Measurements from ENCODE around the gene NSUN4.
A peak's percentile ranks its signal among the peaks of the same experiment; 100 is the strongest.
"Not testable (repeated sequence)": the region's sequence is repeated elsewhere in the genome, so short reads cannot be mapped to it uniquely, and the experiment has no call there.

Gene NSUN4

DNA sequence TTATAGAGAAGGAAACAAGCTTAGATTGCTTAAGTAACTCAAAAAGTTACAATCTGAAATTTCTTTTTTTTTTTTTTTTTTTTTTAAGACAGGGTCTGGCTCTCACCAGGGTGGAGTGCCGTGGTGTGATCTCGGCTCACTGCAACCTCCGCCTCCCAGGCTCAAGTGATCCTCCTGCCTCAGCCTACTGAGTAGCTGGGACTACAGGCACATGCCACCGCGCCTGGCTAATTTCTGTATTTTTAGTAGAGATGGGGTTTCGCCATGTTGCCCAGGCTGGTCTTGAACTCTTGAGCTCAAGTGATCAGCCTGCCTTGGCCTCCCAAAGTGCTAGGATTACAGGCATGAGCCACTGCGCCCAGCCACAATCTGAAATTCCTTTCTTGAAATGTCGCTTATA lies 27.1 kb downstream of the NSUN4 start:
- not testable (repeated sequence) for DNase-seq (ENCODE audit: low spot score)

DNA sequence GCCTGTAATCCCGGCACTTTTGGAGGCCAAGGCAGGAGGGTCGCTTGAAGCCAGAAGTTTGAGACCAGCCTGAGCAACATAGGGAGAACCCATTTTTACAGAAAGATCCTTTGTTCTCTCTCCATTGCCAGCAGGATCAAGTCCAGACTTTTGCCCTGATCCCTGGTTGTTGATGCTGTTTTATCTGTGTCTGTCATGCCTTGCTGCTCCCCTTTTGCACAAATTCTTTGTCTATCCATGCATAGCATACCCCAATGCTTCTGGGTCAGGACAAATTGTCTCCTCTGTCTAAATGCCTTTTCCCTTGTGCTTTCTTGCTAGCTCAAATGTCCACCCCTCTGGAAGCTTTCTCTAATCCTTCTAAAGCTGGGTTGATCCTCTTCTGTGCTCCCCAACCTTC lies 28.2 kb downstream of the NSUN4 start:
- DNase-seq (ENCODE audit: low spot score) = no peak

DNA sequence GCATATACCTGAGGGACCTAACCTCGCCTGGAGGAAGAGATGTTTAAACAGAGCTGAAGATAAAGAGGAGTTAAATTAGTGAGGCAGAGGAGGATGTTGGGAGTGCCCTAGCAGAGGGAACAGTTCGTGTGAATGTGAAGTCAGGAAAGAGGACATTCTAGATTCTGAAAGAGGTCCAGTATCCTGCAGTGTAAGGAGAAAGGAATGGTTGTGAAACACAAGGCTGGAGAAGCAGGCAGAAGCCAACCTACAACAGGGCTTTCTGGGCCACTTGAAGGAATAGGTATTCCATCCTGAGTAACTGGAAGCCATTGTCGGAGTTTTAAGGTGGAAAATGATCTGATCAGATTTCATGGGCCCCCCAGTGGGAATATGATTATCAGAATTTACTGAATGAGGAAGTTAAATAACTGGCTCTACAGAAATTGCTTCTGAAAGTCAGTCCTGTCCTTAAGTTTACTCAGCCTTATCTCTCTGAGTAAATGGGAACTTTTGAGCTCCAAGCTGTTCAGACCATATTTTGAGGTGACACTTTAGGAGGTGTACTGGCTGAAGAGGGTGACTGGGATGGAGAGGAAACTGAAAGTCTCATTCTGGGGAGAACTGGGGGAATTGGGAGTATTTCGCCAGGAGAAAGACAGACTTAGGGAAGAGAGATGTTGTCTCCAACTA lies 29.1 kb downstream of the NSUN4 start:
- DNase-seq (ENCODE audit: low spot score) = no peak

DNA sequence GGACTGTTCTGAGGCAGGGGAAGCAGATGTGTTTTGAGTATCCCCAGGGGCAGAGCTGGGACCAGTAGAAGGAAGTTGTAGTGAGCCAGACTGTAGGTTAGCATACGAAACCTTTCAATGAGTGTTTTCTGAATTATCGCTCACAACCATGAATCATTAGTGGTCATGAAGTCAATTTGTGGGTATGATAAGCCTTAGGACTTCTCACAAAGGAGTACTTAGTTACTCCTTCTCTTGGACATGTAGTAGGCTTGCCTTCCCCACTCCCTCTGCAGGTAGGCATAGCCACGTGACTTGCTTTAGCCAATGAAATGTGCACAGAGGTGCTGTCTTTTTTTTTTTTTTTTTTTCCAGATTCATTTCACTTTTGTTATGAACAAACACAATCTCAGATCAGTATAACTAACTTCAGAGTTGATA lies 29.6 kb downstream of the NSUN4 start:
- DNase-seq (ENCODE audit: low spot score) = no peak

DNA sequence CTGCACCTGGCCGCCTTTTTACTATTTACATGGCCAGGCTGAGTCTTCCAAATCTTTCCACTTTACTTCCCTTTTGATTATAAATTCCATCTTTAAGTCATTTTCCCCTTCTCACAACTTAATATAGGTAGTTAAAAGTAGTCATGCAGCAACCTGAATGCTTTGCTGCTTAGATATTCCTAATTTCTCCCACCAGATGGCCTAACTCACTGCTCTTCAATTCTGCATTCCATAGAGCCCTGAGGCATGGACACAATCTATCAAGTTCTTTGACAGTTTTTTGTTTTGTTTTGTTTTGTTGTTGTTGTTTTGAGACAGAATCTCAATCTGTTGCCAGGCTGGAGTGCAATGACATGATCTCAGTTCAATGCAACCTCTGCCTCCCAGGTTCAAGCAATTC lies 31.8 kb downstream of the NSUN4 start:
- DNase-seq (ENCODE audit: low spot score) = no peak

DNA sequence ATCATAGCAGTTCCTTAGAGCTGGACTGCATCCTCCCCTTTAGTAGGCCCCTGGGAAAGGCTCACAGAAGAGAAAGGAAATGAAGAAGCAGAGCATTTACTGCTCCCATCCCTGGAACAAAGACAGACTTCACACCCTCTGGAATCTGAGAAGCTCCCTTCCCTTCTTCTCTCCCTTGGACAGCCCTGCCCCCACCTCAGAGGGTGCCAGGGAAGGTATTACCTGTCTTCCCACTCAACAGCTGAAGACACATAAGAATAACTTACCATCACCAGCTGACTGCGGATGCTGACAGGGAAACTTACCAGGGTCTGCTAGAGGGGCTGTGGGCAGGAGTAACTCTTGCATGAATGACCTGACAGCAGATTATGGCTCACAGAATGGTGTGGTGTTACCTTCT lies 39.4 kb downstream of the NSUN4 start:
- no peak for DNase-seq (ENCODE audit: low spot score)

DNA sequence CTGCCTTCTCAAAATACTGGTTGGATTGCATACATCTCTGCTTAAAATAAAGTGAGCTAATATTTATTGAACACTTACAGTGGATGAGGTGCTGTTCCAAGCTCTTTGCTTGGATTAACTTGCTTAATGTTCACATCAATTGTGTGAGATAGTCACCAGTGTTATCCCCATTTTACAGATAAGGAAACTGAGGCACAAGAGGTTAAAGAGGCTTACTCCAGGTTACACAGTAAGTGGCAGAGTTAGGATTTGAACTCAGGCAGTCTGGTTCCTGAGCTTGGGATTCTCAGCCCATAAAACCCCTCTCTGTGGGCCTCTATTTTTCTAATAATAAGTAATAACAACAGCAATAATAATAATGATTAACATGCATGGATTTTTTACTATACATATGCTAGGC lies 39.9 kb downstream of the NSUN4 start:
- DNase-seq (ENCODE audit: low spot score) = no peak

DNA sequence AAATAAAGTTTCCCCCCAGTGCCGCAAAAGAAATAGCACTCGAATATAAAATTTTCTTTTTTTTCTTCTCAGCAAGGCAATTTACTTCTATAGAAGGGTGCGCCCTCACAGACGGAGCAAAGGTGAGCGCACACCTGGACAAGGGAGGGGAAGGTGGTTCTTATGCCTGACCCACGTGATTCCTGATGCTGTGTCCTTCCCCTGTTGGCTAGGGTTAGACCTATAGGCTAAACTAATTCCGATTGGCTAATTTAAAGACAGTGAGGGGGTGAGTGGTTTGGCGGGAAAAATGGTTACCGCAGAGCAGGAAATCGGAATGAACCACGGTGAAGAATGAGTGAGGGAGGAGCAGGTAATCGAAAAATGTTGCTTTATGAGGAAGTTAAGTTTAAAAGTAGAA lies 52.9 kb downstream of the NSUN4 start:
- no peak for DNase-seq (ENCODE audit: low spot score)

DNA sequence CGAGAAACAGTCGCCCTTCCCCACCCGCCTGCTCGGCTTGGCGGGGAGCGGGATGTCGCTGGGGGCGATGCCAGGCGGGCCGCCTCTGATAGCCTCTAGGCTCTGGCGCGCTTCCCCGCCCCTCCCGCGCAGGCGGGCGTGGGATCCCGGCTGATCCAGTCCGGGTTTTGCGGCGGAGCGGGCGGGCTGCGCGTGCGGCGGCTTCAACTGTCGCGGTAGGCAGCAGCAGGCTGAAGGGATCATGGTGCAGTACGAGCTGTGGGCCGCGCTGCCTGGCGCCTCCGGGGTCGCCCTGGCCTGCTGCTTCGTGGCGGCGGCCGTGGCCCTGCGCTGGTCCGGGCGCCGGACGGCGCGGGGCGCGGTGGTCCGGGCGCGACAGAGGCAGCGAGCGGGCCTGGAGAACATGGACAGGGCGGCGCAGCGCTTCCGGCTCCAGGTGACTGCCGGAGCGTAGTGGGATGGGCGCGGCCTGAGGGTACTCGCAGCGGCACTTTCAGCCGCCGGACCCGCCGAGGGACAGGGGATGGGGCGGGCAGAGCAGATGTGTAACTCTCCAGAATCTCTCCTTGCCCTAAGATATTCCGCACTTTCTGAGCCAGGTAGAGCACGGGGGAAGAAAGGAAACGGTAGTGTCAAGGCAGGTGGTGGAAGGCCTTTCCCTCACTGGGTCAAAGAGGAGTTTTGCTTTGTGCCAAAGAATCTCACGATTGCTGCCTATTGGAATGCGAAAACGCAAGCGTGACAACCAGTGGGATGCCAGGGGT lies 53.7 kb downstream of the NSUN4 start, which contains the start of gene FAAH:
Gene FAAH, plus strand, starts transcription at position 210 of the 764 bp plus-strand sequence. Its CDS starts 32 bp downstream, at position 242.
- peak; percentile 31 for DNase-seq (ENCODE audit: low spot score)

DNA sequence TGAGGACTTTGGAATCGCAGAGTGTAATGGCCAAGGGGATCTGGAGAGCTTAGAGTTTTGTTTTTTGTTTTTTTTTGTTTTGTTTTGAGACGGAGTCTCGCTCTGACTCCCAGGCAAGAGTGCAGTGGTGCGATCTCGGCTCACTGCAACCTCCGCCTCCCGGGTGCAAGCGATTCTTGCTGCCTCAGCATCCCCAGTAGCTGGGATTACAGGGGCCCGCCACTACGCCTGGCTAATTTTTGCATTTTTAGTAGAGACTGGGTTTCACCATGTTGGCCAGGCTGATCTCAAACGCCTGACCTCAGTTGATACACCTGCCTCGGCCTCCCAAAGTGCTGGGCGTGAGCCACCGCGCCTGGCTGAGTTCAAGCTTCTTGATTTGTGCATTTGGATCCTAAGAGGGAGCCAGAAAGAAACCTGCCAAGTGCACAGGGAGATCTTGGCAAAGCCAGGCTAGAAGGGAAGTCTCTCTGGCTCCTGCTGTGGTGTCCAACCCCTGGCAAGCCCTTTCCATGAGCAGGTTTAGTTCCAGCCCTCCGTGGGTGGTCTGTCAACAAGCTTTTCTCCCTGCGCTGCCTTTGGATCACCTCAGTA lies 54.4 kb downstream of the NSUN4 start:
- no peak for DNase-seq (ENCODE audit: low spot score)

DNA sequence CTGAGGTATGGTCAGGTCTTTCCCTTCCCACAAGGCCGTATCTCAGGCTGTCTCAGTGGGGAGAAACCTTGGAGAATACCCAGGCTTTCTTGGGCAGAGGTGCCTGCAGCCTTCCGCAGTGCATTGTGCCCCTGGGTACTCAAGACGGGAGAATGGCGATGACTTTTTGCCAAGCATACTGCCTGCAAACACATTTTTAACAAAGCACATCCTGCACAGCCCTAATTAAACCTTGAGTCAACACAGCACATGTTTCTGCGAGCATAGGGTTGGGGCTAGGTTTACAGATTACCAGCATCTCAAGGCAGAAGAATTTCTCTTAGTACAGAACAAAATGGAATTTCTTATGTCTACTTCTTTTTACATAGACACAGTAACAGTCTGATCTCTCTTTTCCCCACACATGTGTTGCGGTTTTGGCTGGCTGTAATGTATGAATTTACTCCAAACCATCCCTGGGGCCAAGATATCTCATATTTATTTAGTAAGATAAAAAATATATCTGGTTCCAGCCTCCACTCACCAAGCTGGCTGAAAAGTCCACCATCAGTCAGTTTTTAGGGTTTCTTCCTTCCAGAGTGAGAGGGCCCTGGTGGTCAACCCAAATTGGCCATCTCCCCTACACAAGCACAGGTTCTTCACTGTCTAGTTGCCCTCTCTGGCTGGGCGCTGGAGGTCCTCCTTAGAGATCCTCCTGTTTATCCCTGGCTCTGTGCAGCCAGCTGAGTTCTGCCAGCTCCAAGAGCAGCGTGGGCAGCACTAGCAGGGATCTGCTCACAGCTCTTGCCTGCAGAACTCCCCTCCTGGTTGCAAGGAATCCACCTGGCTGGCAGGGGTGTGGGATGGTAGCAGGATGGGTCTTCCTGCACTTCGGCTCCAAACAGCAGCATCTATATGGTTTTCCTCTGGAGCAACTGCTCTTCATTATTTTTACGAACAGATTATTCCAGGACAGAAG lies 56.1 kb downstream of the NSUN4 start:
- no peak for DNase-seq (ENCODE audit: low spot score)

DNA sequence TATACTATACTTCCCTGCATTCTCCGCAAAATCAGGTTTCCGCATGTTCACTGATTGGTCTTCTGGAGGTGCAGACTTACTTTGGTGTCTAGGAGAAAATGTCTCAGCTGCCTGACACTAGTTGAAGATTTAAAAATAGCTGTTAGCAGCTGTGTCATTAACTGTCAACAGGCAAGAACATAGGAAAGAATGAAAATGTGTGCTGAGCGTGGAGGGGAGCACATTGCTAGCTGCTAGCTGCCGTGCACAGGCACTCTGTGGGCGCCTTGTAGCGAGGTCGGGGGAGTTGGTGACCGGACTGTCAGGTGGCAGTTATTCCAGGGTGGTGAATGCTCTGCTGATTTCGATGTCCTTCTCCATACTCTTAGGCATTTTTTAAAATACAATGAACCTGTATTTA lies 58.7 kb downstream of the NSUN4 start:
- DNase-seq (ENCODE audit: low spot score) = no peak

DNA sequence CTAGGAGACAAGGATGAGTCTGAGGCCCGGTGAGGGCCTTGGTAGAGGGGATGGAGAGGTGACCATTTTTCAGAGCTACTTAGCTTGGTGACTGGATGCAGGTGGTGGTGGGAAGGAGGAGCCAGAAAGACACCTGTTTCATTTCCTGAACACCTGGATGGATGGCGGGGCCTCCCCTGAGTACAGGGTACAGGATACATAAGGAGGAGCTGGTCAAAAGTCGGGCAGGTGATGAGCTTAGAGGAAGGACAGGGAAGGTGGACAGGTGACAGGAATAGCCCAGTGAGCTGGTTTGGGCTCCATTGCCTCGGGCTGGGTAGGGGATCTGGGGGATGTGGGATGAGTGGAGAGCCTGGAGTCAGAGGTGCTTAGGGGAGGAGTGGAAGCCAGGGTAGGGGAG lies 59.8 kb downstream of the NSUN4 start:
- no peak for DNase-seq (ENCODE audit: low spot score)

DNA sequence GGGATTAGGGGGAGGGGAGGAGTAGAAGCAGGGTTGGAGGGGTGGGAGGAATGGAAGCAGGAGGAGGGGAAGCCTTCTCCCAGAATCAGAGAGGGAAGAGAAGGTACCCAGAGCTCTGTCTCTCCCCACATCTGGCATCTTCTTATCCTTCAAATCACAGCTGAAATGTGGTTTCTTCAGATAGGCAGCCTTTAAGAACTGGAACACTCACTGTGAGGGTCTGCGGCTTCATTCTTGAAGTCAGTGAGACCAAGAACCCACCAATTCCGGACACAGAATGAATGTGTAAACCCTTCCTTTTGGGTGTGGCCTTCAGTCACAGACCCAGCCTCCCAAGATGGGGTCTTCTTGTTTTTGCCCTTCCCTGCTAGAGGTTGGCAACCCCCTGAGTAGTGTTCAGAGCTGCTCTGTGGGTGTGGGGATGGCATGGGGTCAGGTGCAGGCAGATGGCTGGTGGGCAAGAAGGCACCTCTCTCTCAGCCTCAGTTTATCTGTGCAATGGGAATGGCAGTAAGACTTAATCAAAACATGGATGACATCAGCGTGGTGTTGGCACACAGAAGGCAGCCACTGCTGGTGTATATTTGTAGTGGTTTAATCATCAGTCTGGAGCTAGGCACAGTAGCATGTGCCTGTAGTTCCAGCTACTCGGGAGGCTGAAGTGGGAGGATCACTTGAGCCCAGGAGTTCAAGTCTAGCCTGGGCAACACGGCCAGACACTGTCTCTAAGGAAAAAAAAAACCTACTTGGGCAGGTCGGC lies 60.7 kb downstream of the NSUN4 start:
- DNase-seq (ENCODE audit: low spot score) = no peak

DNA sequence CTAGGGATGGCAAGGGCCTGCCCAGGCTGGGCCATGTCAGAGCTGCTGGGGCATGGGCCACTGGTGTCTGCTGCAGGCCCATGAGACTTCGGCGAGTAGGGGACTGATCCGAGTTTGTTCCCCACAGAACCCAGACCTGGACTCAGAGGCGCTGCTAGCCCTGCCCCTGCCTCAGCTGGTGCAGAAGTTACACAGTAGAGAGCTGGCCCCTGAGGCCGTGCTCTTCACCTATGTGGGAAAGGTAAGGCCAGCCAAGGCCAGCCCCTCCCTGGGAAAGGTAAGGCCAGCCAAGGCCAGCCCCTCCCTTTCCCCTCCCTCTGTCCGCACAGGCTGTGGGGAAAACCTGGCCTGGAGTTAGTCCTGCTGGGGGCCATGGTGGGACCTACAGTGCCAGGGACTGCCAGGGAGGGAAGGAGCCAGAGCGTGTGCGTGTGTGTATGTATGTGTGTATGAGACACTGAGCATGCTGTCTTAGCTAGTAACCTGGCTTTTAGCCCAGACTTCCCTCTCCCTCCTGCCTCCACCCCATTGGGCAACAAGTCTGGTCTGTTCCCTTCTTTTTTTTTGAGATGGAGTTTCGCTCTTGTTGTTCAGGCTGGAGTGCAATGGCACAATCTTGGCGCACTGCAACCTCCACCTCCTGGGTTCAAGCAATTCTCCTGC lies 61.5 kb downstream of the NSUN4 start:
- no peak for DNase-seq (ENCODE audit: low spot score)

DNA sequence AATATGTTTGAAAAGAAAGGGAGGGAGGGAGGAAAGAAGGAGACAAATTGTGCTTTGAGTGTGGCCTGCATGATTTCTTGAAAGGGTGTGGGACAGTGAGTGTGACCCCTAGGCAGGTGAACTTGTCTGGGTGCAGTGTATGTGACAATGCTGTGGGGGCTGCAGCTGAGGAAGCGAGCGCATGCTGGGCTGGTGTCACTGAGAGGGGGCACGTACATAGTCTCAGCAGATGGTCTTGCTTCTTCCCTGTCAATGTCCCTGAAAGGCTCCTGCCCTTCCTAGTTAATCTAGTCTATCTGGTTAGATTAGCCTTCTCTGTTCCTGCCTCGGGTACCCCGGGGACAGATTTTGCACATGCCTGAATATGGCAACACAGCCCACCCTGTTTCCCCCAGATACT lies 63.3 kb downstream of the NSUN4 start:
- DNase-seq (ENCODE audit: low spot score) = no peak

DNA sequence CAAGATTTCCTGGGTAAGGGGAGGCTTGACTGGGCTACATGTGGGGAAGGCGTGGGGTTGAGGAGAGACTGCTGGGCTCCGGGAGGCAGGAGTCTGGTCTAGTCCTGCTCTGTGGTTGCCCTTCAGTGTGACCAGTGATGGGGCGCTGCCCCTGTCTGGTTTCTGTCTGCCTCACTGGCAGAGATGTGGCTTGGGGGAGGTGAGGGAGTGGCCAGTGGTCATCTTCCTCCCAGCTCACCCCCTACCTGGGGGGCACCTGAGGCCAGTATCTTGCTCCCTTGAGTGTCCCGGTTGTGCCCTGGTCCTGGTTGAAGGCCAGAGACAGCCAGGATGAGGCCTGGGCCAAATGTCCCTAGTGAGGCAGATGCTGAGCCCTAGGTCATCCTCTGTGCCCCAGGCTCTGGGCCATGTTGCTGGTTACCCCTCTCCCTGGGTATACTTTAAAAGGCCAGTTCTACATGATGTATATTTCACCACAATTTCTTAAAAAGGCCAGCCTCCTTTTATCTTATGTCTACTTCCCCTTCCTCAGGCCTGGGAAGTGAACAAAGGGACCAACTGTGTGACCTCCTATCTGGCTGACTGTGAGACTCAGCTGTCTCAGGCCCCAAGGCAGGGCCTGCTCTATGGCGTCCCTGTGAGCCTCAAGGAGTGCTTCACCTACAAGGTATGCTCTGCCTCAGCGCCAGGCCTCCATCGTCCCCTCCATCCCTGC lies 64.0 kb downstream of the NSUN4 start:
- no peak for DNase-seq (ENCODE audit: low spot score)

DNA sequence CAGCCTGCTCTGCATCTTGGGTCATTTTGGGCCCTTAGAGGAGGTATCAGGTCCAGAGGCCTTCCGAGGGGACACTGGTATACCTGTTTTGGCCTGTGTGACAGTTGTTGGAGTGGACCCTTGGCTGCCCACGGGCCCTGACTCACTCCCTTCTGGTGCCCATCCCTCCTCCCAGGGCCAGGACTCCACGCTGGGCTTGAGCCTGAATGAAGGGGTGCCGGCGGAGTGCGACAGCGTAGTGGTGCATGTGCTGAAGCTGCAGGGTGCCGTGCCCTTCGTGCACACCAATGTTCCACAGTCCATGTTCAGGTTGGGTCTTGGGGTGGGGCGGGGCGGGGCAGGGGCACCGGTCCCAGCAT lies 64.6 kb downstream of the NSUN4 start:
- no peak for DNase-seq (ENCODE audit: low spot score)

DNA sequence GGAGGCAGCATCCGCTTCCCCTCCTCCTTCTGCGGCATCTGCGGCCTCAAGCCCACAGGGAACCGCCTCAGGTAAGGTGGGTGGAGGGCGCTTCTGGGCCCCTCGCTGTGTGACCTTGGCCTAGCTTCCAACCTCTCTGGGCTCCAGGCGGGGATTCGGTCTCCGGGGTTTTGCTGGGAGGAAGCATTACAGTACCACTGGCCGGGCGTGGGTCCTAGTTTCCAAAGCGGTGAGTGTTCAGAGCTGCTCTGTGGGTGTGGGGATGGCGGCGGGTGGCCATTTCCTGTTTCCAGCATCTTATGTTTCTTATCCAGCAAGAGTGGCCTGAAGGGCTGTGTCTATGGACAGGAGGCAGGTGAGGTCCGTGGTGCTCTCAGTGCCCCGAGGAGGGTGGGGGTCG lies 65.1 kb downstream of the NSUN4 start:
- no peak for DNase-seq (ENCODE audit: low spot score)

DNA sequence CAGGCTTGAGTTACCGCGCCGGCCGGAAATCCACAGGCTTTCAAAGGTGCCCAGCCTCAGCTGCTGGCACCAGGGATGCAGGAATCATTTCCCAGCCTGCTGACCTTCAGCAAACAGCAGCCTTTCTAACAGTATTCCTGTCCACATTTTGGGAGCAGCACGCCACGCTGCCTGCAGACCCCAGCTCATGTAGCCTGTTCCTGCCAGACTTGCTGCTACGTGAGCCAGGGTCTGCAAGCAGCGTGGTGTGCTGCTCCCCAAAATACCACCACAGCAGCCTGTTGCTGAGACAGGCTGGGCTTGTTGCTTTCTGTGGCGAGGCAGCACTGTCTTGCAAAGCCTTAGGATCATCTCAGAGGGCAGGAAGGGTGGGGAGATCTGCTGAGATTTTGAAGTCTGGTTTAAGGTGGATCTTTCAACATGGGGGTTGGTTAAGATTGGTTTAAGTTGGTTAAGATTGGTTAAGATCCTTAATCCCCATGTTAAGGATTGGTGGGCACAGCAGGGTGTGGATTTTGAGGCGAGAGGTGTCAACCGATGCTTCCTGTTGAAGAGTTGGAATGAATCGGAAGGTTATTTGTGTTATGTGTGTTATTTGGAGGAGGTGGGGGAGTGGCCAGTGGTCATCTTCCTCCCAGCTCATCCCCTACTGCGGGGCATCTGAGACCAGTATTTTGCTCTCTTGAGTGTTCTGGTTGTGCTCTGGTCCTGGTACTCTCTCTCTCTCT lies 66.4 kb downstream of the NSUN4 start:
- DNase-seq (ENCODE audit: low spot score) = no peak
